NOMO-1 (cell line): ENCODE data around the gene SSTR4.

Experiments
- DNase-seq, 2 experiments: peaks; one replicate each; lab custom pipeline; 2025; ENCODE audit not compliant: unreplicated experiment in 2 of 2; lab: John Stamatoyannopoulos, UW

The SSTR4 gene

GRCh38 chr20:23039885-23040508 lies 4.9 kb downstream of the SSTR4 start:
- no peak for DNase-seq

GRCh38 chr20:23042270-23042669 lies 7.2 kb downstream of the SSTR4 start:
- DNase-seq: no peak

- no peak for DNase-seq
Observed at GRCh38 chr20:23043376-23043775, 8.3 kb downstream of the SSTR4 start.

GRCh38 chr20:23046431-23046830 lies 11.3 kb downstream of the SSTR4 start:
- no peak for DNase-seq

GRCh38 chr20:23047001-23047737 lies 12.1 kb downstream of the SSTR4 start:
- no peak for DNase-seq

- peak; percentile 31 to 56 for DNase-seq
Observed at GRCh38 chr20:23047738-23048214, 12.7 kb downstream of the SSTR4 start.

GRCh38 chr20:23048283-23049200 lies 13.4 kb downstream of the SSTR4 start:
- peak; percentile 72 to 84 for DNase-seq

GRCh38 chr20:23049201-23050075 lies 14.3 kb downstream of the SSTR4 start, which contains the start of gene THBD:
TSS of gene THBD (minus strand) at chr20:23049672. CDS start at chr20:23049504, 168 bp downstream.
- DNase-seq: peak; percentile 53 to 63

- peak; percentile 41 to 53 for DNase-seq
Observed at GRCh38 chr20:23050076-23050838, 15.1 kb downstream of the SSTR4 start.

- peak; percentile 90 to 94 for DNase-seq
Observed at GRCh38 chr20:23050847-23051627, 15.9 kb downstream of the SSTR4 start.

GRCh38 chr20:23052904-23053303 lies 17.8 kb downstream of the SSTR4 start:
- DNase-seq: no peak

- no peak for DNase-seq
Observed at GRCh38 chr20:23058240-23058639, 23.1 kb downstream of the SSTR4 start.

GRCh38 chr20:23059001-23059400 lies 23.9 kb downstream of the SSTR4 start:
- no peak for DNase-seq

GRCh38 chr20:23059846-23060245 lies 24.7 kb downstream of the SSTR4 start:
- DNase-seq: no peak

GRCh38 chr20:23060629-23061028 lies 25.5 kb downstream of the SSTR4 start:
- no peak for DNase-seq

- no peak for DNase-seq
Observed at GRCh38 chr20:23061262-23061661, 26.1 kb downstream of the SSTR4 start.

- DNase-seq: peak in 1 of 2 experiments; percentile 23
Observed at GRCh38 chr20:23061734-23062561, 26.8 kb downstream of the SSTR4 start.

- DNase-seq: no peak
Observed at GRCh38 chr20:23062632-23063031, 27.5 kb downstream of the SSTR4 start.
